ENCODE results near the gene TUBB3.

TUBB3 gene

GRCh38 chr16:89971495-89972243 lies 48.5 kb downstream of the TUBB3 start:
- CTCF ChIA-PET, result interaction anchor here (0.8 to 1.3 kb wide), 2 partner anchors 11 to 19 kb away, joined by 3 to 5 read pairs; no protein-coding TSS in a partner anchor

GRCh38 chr16:89972244-89973234 lies 49.4 kb downstream of the TUBB3 start:
- TF ChIP-seq CTCF (IDR thresholded peaks at IDR 0.05; ENCODE audit: control extremely low read depth, extremely low read depth, low read depth, missing control alignments), result no peak
- POLR2A ChIA-PET, result interaction anchor here (1.0 kb wide), 1 partner anchor 19 kb away, joined by 3 read pairs; no protein-coding TSS in a partner anchor
- CTCF ChIA-PET, result interaction anchor here (0.8 to 1.3 kb wide), 2 partner anchors 12 to 14 kb away, joined by 3 to 5 read pairs; no protein-coding TSS in a partner anchor
- peak; percentile 100 for DNase-seq (ENCODE audit: extremely low spot score)

More at GRCh38 chr16:89971495-89972243, 48.5 kb downstream of the TUBB3 start:
- POLR2A ChIA-PET, result no interaction called here
- TF ChIP-seq CTCF (IDR thresholded peaks at IDR 0.05; ENCODE audit: control extremely low read depth, extremely low read depth, low read depth, missing control alignments), result no peak
- DNase-seq (ENCODE audit: extremely low spot score), result no peak

- ChIA-PET CTCF (interaction anchor here (0.8 kb wide), 1 partner anchor 15 kb away, joined by 3 read pairs; no protein-coding TSS in a partner anchor), POLR2A (interaction anchor here (1.0 kb wide), 1 partner anchor 20 kb away, joined by 3 read pairs; no protein-coding TSS in a partner anchor)
- DNase-seq (ENCODE audit: extremely low spot score), result no peak
- TF ChIP-seq CTCF (IDR thresholded peaks at IDR 0.05; ENCODE audit: control extremely low read depth, extremely low read depth, low read depth, missing control alignments), result no peak
Observed at GRCh38 chr16:89973235-89973634, 50.1 kb downstream of the TUBB3 start.

- no peak for DNase-seq (ENCODE audit: extremely low spot score)
- ChIA-PET CTCF (interaction anchor here (1.2 kb wide), 1 partner anchor 13 kb away, joined by 3 read pairs; no protein-coding TSS in a partner anchor), POLR2A (interaction anchor here (0.7 to 1.0 kb wide), 2 partner anchors 20 to 32 kb away, joined by 3 read pairs; no protein-coding TSS in a partner anchor)
- no peak for TF ChIP-seq CTCF (IDR thresholded peaks at IDR 0.05; ENCODE audit: control extremely low read depth, extremely low read depth, low read depth, missing control alignments)
Observed at GRCh38 chr16:89973654-89974335, 50.7 kb downstream of the TUBB3 start.

GRCh38 chr16:89974870-89975269 lies 51.7 kb downstream of the TUBB3 start:
- ChIA-PET POLR2A (interaction anchor here (0.5 kb wide), 1 partner anchor 46 kb away, joined by 4 read pairs; no protein-coding TSS in a partner anchor), CTCF (interaction anchor here (0.6 to 1.3 kb wide), 3 partner anchors 12 to 1435 kb away, joined by 3 read pairs; no protein-coding TSS in a partner anchor)

More at GRCh38 chr16:89974870-89975269, 51.7 kb downstream of the TUBB3 start:
- DNase-seq (ENCODE audit: extremely low spot score), result no peak
- no peak for TF ChIP-seq CTCF (IDR thresholded peaks at IDR 0.05; ENCODE audit: control extremely low read depth, extremely low read depth, low read depth, missing control alignments)
